ENCODE data around the gene SMAD7. TPM values are rescaled to one million over a fixed set of nuclear protein-coding genes. Genes with fewer than 3 reads are reported as not detected.

The SMAD7 gene
- total RNA-seq, 1 donor from 2014 or later = 20.9 TPM

DNA sequence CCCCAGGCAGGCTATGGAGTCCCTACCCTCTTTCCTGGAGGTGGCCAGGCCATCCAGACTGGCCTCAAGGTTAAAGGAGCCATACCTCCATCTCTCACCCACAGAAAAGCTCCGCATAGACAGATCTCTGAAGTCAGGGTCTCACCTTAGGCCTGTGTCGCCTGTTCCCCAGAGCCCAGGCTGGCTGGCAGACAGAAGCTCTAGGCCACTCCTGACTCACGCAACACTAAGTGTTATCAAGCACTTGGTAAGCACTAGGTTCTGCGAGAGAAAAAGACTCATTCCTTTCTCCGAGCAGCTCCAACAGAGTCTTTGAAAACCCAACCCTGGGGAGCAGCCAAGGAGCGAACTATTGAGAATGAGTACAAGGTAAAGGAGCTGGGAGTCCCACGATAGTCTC, 6.1 kb downstream of the SMAD7 start:
- DNase-seq = no peak

DNA sequence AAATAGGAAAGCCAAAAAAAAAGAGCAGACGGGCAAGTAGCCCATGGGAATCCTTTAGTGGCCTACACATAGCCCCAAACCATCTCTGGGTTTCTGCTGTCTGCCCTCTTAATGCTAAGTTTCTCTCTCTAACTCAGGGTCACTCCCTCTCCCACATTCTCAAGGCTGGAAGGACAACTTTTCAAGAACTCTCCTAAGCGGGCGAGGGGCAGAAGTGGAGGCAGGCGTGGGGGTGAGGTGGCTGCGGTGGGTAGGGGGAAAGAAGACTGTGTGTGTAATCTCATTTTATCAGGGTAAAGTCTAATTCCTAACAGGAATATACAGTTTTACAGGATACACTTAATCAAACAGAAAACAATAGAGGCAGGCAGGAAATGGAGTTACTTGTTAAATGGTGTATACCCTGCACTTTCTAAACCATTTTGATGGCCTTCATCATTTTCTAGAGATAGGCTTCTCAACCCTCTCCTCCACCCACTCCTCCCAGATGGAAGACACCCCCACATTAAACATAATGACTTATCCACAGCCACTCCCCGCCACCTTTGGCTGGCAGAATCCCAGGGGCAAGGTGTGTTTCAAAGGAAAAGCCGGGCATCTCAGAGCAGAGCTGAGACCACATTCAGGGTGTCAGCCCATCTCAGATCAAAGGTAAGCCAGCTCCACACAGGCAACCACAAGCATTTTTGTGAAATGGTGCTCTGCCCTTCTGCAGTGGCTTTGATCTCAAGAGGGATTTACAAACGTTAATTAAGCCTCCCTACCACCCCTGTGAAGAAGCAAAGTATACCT, 6.8 kb downstream of the SMAD7 start:
- DNase-seq = no peak

GRCh38 chr18:48943333-48943732, 7.4 kb downstream of the SMAD7 start:
- no peak for DNase-seq

- no peak for DNase-seq
Observed at GRCh38 chr18:48942554-48943261, 8.1 kb downstream of the SMAD7 start.

- no peak for DNase-seq
Observed at GRCh38 chr18:48942086-48942485, 8.7 kb downstream of the SMAD7 start.

- DNase-seq = no peak
Observed at GRCh38 chr18:48941672-48942071, 9.1 kb downstream of the SMAD7 start.

DNA sequence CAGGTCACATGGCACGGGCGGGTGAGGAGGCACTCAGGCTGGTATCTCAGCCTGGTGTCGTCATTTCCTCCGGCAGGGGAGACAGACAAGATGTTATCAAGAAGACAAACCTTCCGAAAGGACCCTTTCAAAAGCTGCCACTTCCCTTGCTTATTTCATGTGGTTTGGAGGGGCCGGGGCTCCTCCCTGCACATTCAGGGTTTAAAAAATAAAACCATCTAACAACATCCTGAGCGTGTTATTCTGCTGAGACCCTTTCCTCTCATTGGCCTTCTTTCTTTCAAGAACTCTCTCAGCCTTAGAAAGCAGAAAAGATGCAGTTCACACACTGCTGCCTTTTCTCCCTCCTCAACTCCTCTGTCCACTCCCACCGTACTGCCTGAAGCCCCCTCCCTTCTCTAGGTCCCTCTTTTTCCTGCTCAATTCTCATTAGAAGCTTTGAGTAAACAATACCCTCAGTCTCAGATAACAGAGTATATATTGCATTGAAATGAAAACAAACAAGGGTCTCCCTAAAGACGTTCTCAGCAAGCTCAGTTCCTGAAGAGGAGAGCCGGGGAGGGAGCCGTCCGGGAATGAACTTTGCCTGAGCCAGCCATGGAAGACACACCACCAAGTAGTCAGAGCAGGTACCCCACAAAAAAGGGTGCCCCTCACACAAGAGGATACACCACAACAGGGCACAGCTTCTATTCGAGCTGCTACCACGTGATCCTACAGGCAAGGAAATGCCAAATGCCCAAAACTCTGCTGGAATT, 9.7 kb downstream of the SMAD7 start:
- no peak for DNase-seq

GRCh38 chr18:48939205-48940097, 11.3 kb downstream of the SMAD7 start:
- peak; percentile 60 for DNase-seq

DNA sequence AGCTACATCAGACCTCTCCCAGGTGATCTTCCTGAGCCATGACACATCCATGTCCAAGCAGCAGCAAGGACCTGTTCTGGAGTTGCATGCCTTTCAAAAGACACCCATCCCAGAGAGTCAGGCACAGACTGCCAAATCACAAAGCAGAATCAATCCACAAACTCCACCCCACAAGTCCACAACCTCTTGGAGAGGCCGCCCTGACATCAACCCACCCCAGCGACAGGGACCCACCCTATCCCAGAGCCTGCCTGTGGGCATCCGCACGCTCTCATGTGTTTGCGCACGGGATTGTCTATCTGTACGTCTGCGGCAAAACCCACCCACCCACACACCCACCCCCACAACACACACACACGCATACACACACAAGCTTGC, 11.9 kb downstream of the SMAD7 start:
- no peak for DNase-seq

GRCh38 chr18:48937869-48938750, 12.7 kb downstream of the SMAD7 start:
- no peak for DNase-seq

- DNase-seq = no peak
Observed at GRCh38 chr18:48935433-48935774, 15.4 kb downstream of the SMAD7 start.

DNA sequence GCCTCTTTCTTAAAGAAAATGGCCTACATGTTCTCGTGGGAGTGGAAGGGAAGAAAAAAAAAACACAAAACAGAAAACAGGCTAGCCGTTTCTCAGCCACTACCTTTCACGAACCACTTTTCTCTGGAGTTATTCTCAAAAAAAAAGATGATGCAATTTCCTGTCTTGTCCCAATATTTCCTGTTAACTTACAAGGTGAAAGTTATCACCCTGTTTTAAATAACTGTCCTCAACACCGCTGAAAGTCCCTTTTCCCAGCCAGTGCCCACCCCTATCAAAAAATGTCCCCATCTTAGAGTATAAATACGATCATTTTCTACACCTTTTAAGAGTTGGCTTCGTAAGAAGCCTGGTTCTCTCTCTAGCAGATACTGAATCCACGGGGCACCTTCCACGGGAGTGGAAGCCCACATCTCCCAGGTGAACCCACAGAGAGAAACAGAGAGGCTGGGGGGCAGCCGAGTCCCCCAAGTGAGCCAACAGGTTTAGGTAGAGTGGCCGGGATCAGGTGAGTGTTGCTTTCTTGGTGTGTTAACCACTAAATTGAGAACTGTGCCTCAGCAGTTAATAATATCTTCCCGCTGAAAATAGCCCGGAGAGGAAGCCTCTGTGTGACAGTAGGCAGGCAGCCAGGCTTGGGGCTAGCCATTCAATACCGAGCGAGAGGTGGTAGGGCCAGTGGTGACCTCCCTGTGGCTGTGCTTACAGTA, 15.9 kb downstream of the SMAD7 start:
- no peak for DNase-seq

DNA sequence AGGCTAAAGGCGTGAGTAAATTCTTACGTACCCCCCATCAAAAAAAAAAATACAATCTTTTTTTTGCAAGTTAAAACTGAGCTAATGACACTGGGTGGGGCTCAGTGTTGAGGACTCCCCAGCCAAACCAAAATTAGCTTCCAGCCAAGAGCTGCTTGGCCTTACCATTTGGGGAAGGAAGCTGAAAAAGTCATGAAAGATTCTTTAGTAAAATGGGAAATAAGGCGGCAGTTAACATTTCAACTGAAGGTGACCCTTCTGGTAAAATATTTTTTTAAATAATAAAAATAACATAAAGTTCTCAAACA, 16.4 kb downstream of the SMAD7 start:
- DNase-seq = peak; percentile 11

GRCh38 chr18:48933578-48934414, 17.0 kb downstream of the SMAD7 start:
- no peak for DNase-seq

DNA sequence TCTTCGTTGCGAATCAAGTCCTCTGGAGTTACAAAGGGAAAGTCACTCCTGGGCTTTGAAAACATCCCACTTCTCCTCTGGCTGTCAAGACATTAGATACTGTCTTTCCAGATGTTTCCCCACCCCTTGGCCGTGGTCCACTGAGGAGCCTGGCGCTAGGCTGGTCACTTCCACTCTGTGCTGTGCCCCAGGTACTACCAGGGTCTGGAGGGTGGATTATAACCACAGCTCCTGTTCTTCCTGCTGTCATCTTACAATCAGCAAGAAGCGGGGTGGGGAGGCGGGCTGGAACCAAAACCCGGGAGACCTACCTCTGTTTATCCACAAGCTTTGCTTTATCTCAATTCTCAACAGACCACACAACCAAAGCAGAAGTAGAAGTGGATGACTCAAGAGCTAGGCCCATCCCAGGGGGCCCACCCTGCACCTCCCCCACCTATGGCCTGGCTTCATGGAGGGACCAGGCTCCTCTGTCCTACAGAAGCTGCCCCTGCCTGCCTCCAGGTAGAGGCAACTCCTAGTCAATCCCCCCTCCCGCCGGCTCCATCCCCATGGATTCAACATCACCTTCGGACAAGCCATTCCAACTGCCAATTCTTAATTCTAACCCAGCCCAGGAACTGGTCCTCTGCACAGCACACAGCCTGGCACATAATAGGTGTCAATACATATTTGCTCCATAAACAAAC, 17.8 kb downstream of the SMAD7 start:
- no peak for DNase-seq

GRCh38 chr18:48932462-48932818, 18.3 kb downstream of the SMAD7 start:
- DNase-seq = peak; percentile 37

GRCh38 chr18:48931680-48932461, 18.9 kb downstream of the SMAD7 start:
- DNase-seq = no peak

DNA sequence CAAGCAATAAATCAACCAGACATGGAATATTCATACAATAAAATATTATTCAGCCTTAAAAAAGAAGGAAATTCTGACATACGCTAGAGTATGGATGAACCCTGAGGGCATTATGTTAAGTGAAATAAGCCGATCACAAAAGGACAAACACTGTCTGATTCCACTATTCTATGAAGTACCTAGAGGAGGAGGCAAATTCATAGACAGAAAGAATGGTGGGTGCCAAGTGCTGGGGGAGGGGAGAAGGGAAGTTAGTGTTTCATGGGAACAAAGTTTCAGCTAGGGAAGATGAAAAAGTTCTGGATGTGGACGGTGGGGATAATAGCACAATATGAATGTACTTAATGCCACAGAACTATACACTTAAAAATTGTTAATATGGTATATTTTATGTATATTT, 19.8 kb downstream of the SMAD7 start:
- DNase-seq = no peak
